SIG-M5 (cell line): ENCODE results near the gene RAP1GAP.
"Not testable (repeated sequence)": the region's sequence is repeated elsewhere in the genome, so short reads cannot be mapped to it uniquely, and the experiment has no call there.

ENCODE experiments used
- DNase-seq: peaks from one replicate; lab custom pipeline; 2025; lab: John Stamatoyannopoulos, UW

RAP1GAP gene

DNA sequence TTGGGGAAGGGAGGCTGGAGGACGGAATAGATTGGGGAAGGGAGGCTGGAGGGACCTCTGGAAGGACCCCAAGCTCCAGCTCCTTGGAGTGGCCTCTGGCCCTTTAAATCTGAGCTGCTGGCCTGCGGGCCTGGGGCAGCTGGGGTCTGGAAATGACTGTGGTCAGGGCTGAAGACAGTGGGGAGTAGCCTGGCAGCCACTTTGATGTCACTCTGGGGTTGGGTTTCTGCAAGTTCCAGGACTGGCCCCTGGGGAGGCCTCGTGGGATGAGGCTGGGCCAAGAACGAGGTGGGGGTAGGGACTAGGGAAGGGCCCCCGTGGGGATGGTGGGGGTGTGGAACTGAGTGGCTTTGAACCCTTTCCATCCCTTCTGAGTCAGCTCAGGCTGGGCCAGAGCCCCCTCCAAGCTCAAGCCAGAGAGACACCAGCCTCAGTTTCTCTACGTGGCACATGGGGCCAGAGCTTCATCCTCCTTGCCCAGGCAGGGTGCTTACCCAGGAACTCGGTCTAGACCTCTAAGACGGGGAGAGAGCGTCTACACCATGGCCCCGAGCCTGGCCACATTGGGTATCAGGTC lies 100.3 kb downstream of the RAP1GAP start:
- DNase-seq, result no peak

DNA sequence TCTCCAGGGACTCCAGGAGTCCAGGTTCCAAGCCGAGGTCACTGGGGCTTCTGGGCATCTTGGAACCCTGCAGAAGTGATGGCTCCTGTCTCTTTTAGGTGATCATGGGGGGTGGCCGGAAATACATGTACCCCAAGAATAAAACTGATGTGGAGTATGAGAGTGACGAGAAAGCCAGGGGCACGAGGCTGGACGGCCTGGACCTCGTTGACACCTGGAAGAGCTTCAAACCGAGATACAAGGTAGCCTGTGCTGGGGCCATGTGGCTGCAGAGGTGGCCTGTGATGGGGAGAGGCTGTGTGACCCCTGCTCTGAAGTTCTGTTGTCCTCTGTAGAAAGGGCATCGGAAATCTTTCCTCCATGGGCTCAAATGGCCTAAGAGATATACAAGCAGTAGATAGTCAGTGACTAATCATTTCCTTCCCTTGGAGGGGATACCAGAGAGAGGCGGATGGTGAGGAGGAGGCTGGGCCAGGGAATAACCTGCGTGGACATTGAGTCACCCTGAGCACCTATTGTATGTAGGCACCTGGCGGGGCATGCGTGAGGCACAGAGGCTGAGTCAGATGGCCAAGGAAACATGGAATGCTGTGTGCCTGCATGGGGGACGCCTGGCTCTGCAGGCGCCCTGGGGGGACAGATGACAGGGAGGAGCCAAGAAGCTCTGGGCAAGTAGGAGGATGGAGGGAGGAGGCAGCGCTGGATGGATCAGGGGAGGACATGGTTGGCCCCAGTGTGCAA lies 101.0 kb downstream of the RAP1GAP start:
- no peak for DNase-seq

DNA sequence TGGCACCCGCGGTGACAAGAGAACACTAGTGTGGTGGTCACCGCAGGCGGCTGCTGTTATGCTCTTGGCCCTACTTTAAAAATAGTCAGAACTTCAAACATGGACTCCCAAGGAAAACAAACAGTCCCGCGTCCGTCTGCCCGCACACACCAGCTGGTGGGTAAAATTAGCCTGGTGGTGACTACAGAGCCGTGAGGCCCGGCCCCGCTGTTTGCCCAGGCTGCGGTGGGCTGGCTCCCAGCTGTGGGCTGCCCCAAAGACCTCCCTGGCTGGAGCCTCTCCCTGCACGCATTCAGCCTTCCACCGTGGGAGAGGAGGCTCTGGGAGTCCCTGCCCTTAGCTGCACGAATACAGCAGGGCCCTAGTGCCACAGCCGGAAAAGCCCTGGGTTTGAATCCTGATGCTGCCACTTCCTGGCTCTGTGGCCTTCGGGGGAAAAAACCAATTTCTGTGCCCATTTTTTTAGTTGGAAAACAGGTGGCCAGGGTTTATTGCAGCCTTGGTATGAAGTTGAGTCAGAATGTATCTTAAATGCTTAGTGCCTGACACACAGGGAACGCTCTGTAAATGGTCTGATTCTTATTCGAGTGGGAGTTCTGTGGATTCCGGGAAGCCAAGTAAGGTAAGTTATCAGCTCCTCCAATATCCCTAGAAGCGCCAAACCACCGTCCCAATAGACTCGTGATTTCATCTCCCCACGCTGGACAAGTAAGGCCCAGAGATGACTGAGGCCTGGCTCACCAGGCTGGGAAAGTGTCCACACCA lies 101.7 kb downstream of the RAP1GAP start:
- DNase-seq, result no peak

DNA sequence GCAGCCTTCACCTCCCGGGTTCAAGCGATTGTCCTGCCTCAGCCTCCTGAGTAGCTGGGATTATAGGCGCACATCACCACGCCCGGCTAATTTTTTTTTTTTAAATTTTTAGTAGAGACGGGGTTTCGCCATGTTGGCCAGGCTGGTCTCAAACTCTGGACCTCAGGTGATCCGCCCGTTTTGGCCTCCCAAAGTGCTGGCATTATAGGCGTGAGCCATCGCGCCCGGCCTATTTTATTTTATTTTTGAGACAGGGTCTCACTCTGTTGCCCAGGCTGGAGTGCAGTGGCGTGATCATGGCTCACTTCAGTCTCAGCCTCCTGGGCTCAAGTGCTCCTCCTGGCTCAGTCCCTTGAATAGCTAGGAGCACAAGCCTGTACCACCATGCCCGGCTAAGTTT lies 102.8 kb downstream of the RAP1GAP start:
- DNase-seq, result not testable (repeated sequence)

DNA sequence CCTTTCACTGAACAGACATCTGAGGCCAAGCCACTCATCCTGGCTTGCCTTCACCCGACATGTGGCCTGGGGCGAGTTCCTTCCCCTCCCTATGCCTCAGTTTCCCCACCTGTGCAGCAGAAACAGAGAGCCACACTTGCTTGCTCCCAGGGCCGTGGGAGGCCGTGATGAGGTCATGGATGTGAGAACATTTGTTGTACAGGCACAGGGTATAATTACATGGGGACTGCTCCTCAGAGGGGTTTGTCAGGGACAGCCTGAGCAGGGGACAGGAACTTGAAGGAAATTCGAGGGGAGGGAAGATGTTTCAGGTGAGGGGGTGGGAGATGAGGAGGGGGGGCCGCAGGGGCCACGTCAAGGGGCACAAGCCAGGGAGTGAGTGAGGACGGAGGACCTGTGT lies 103.9 kb downstream of the RAP1GAP start:
- no peak for DNase-seq

DNA sequence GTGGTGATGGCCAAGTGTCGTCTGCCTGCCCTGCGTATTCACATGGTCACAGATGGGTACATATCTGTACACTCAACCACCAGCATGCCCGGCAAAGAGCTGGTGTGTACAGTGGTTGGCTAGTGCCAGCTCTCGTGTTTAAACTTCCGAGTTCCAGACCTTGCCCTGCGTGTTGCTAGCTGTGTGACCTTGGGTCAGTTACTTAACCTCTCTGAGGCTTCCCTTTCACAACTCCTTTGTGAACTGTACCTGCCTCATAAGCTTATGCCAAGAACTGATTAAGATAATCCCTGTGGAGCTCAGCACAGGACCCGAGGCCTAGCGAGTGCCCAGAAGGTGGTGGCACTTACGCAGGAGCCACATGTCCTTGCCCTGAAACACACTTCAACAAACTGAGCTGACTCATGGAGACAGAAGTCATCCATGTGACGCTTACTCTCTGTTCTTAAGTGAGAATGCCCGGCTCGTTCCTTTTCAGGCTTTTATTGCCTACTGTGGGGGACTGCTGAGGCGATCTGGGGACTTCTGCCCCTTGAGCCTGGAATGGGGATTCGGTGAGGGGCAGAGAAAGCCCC lies 104.5 kb downstream of the RAP1GAP start:
- no peak for DNase-seq

DNA sequence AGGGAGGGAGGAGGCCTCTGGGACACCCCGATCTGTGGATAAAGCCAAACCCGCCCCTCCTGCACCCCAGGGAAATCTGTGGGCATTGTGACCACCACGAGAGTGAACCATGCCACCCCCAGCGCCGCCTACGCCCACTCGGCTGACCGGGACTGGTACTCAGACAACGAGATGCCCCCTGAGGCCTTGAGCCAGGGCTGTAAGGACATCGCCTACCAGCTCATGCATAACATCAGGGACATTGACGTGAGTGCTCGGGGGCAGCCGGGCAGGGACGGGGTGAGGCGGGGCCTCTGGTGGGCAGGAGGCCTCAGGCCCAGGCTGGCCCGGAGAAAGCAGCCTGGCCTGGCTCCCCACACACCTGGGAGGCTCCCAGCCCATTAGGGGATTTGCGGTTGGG lies 105.2 kb downstream of the RAP1GAP start:
- no peak for DNase-seq

DNA sequence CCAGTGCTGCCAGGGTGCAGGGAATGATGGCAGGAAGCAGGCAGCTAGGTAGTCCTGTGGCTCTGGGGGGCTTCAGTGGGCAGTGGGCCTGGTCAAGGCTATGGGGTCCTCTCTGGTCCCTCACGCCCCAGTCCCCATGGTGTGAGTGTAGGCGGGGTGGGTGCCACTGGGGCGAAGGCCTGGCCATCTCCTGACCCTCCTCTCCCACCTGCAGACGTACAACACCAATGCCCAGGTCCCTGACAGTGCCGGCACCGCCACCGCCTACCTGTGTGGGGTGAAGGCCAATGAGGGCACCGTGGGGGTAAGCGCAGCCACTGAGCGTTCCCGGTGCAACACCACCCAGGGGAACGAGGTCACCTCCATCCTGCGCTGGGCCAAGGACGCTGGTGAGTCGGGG lies 106.3 kb downstream of the RAP1GAP start:
- DNase-seq, result no peak

DNA sequence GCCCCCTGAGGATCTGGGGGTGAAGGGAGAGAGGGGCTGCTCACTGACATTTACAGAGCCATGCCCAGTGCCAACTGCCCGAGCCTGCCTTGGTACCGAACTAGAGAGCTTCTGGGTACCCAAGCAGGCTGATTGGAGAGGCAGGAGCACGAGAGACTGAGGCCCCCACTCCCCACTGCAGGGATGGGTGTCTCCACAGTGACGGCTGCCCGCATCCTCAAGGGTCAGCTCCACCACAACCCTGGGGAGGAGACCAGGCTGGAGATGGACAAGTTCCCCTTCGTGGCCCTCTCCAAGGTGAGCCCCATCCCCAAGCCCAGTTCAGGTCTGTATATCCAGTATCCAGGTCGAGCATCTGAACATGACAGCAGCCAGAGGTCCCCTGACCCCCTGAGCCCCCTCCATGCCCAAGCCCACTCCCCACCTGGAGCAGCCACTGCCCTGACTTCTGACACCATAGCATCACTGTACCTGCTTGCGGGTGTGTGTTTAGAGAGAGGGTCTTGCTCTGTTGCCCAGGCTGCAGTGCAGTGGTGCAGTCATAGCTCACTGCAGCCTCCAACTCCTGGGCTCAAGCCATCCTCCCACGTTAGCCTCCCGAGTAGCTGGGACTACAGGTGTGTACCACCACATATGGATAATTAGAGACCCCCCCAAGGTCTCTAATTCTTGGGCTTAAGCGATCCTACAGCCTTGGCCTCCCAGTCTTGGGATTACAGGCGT lies 108.1 kb downstream of the RAP1GAP start:
- no peak for DNase-seq

DNA sequence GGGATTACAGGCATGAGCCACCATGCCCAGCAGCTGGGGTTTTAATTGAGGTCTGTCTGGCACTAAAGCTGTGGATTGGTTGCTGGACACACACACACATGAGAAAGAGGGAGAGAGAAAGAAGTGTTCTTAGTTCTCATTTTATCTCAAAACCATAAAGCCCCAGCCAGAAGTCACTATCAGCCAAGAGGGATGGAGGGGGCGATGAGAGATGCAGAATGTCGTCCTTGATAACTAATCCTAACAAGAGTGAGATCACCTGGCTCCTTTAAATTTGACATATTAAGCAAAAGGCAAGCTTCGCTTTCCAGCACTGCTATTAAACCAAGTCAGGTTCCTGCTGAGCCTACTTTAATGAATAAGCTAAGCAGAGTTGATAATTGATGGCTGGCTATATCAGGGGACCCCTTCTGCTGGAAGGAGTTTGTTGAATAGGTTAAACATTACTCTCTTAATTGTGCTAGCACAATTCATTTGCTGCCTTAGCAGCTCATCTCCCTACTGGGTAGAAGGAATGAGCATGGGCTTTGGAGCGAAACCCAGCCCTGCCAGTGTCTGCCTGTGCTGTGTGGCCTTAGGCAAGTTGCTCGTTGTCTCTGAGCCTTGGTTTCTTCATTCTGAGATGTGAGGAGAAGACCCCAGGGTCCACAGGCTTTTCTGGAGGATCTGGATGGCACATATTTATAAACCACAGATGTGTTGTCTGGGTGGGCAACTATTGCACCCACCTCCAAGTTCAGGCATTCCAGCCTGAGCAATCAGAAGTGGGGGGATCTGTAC lies 109.2 kb downstream of the RAP1GAP start:
- no peak for DNase-seq

DNA sequence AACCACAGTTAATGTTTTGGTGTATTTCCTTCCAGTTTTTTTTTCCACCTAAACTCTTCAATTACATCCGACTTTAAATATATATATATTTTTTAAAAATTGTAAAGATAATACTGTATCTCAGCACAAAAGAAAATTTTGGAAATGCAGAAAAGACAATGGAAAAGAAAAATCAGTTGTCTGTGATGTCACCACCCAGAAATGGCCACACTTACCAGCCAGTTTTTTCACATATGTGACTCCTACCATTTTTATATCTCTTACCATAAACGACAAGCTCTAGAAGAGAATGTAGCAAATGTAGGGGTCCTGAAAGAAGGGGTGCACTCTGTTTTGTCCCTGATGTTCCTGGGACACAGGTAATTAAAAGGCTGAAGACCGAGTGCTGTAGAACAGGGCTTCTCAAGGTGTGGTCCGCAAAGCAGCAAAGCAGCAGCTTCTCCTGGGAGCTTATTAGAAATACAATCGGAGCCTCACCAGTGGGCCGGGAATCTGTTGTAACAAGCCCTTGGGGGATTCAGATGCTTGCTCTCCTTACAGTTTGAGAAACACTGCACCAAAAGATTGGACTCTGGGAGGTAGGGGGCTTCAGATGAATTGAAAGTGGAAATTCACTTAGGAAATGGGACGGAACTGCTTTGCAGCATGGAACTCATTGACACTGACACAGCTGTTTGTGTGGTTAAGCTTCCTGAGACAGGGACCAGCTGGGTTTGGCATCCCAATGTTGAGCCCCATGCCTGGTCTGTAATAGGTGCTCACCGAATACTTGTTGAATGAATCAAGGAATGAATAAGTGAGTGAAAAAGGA lies 115.8 kb downstream of the RAP1GAP start:
- no peak for DNase-seq

DNA sequence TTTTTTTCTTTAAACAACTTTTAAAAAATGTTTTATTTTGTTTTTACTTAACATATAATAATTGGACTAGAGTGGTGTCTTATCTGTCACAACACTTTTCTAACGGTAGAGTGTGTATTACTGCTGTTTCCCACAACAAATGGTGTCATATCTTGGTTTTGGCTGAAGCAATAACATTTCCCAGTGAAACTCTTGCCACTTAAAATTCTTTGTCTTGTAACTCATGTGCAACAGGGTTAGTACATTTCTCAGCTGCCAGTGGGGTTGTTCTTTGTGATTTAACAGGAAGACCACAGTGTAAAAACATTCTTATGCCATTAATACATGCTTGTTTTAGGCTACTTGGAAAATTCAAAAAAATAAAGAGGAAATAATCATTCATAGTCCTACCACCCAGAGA lies 116.4 kb downstream of the RAP1GAP start:
- DNase-seq, result no peak

DNA sequence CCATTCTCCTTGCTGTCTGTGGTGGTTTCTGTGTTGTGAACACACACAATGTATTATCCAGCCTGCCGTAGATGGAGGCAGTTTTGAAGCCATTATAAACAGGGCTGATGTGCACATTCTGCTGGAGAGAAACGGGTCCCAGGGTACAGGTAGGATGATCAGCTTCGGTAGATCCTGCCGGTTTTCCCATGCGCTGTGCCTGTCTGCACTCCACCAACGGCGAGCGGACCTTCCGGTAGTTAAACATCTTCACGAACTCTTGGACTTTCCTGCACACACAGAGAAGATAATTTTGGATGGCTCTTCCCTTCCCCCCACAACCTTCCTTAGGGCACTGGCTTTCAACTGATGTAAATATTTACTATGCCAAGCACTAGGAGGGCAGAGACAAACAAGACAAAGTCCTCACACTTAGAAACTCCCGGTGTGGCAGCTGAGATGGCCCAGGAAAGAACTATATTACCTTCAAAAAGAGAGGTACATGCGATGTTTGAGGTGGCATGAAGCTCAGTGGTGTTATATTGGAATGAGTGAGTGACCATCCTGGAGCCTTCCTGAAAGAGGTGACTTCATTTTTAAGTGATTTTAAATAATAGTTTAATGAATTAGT lies 118.2 kb downstream of the RAP1GAP start:
- no peak for DNase-seq

DNA sequence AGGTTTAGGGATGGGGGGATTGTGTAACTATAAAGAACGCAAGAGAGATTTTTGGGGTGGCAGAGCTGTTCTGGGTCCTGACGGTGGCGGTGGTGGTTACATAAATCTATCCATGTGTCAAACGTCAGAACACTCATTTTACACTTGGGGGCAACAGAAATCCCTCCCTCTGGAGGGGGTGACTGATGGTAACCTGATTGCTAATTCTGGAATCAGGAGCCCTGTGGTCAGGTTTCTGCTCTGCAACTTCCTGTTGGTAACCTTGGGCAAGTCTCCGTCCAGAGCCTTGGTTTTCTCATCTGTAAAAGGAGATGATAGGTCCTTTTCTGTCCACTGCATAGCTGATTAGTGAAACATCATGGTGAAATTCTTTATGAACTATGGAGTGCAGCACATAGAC lies 119.1 kb downstream of the RAP1GAP start:
- no peak for DNase-seq

DNA sequence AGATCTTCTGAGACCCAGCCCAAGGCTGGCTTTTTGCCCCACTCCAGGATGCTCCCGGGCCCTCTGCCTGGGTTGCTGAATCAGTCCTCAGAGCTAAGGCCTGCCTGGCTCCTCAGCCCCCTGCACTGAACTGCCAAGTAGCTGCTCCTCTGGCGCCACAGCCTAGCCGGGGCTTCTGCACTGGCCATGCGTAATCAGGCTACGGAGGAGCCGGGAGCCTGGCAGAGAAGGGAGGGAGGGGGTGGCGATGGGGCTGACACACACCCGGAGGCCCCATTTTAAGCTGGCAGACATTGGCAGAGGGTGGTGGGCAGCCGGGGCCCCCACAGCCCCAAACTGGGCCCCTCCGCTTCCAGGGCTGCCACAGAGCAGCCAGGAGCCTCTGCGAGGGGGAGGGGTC lies 121.3 kb downstream of the RAP1GAP start:
- DNase-seq, result no peak
